SK-N-SH (cell line): ENCODE measurements around the gene BRD9. TPM values are rescaled to one million over a fixed set of nuclear protein-coding genes. Genes with fewer than 3 reads are reported as not detected.

ENCODE experiments used
- CTCF ChIA-PET: fragments of 300-600, 350-600 bp; formaldehyde crosslinking; extraction: SDS; loops from one replicate; lab custom pipeline; 2021; lab: Yijun Ruan, JAX
- POLR2A ChIA-PET: fragments of 350-600 bp; sonication (Branson Sonifier 250); formaldehyde crosslinking; extraction: SDS; loops from one replicate; lab custom pipeline; 2020; ENCODE audit warnings: antibody characterized with exemption, inconsistent platforms; lab: Yijun Ruan, JAX
- DNase-seq: peaks from one replicate; pipeline ENCODE4 v3.0.0; 2012
- H2AFZ ChIP-seq: fragments of 200-600 bp; sonication (generic); 2 replicates; pipeline ENCODE4 v1.8.1; 2016; ENCODE audit warnings: antibody characterized with exemption, mild to moderate bottlenecking, low read depth
- H3F3A ChIP-seq: fragments of 200-600 bp; sonication (generic); replicated peaks from 2 replicates; pipeline ENCODE3; 2016; ENCODE audit warnings: antibody characterized with exemption, mild to moderate bottlenecking; ENCODE audit not compliant: insufficient read depth
- H3K27ac ChIP-seq, 2 experiments: fragments of 200-500 bp in 1 of 2; fragments of 200-600 bp in 1 of 2; sonication (Bioruptor generic) in 1 of 2; sonication (generic), shearing (Covaris generic) in 1 of 2; 2 replicates each; pipeline versions ENCODE4 v1.5.1 to v1.6.1; 2014 to 2016; ENCODE audit warnings: low read depth in 2 of 2, inconsistent platforms in 1 of 2, low read length in 1 of 2, mild to moderate bottlenecking in 1 of 2, mixed read lengths in 1 of 2
- H3K27me3 ChIP-seq: fragments of 200-600 bp; sonication (generic), shearing (Covaris generic); 2 replicates; pipeline ENCODE4 v1.6.1; 2016; ENCODE audit warnings: mixed run types; ENCODE audit not compliant: insufficient read depth
- H3K36me3 ChIP-seq, 2 experiments: fragments of 200-500 bp in 1 of 2; fragments of 200-600 bp in 1 of 2; sonication (Bioruptor generic) in 1 of 2; sonication (generic) in 1 of 2; replicated peaks in 1 of 2; 2 replicates each; pipeline versions ENCODE3 to v1.5.1; 2014 to 2016; ENCODE audit warnings: low read length in 1 of 2, mild to moderate bottlenecking in 1 of 2; ENCODE audit not compliant: insufficient read depth in 2 of 2, control insufficient read depth in 1 of 2
- H3K4me1 ChIP-seq, 2 experiments: fragments of 200-500 bp in 1 of 2; fragments of 200-600 bp in 1 of 2; sonication (Bioruptor generic) in 1 of 2; sonication (generic), shearing (Covaris generic) in 1 of 2; 2 replicates each; pipeline versions ENCODE4 v1.5.1 to v1.6.1; 2014 to 2016; ENCODE audit warnings: low read depth in 1 of 2, low read length in 1 of 2, mixed run types in 1 of 2; ENCODE audit not compliant: insufficient read depth in 2 of 2, control insufficient read depth in 1 of 2
- H3K4me2 ChIP-seq: fragments of 200-600 bp; sonication (generic), shearing (Covaris generic); 2 replicates; pipeline ENCODE4 v1.6.1; 2017; ENCODE audit warnings: mixed run types
- H3K4me3 ChIP-seq, 2 experiments: fragments of 200-500 bp in 1 of 2; fragments of 200-600 bp in 1 of 2; sonication (Bioruptor generic) in 1 of 2; sonication (generic), shearing (Covaris generic) in 1 of 2; 2 replicates each; pipeline versions ENCODE4 v1.5.1 to v1.8.1; 2014 to 2016; ENCODE audit warnings: low read depth in 2 of 2, inconsistent platforms in 1 of 2, low read length in 1 of 2, mild to moderate bottlenecking in 1 of 2, mixed read lengths in 1 of 2, moderate library complexity in 1 of 2
- H3K79me2 ChIP-seq: fragments of 200-600 bp; sonication (generic); 2 replicates; pipeline ENCODE4 v1.8.1; 2017; ENCODE audit warnings: mild to moderate bottlenecking; ENCODE audit not compliant: insufficient read depth
- H3K9ac ChIP-seq: fragments of 200-600 bp; sonication (generic); 2 replicates; pipeline ENCODE4 v1.6.1; 2017; ENCODE audit warnings: mixed run types
- H3K9me2 ChIP-seq: fragments of 200-600 bp; sonication (generic); 2 replicates; pipeline ENCODE4 v1.6.1; 2017; ENCODE audit warnings: mixed run types
- H3K9me3 ChIP-seq: fragments of 200-600 bp; sonication (generic); 2 replicates; pipeline ENCODE4 v1.6.1; 2017; ENCODE audit warnings: mixed run types, mild to moderate bottlenecking, moderate library complexity
- H4K20me1 ChIP-seq: fragments of 200-600 bp; sonication (generic); 2 replicates; pipeline ENCODE4 v1.6.1; 2017; ENCODE audit warnings: mild to moderate bottlenecking, mixed run types; ENCODE audit not compliant: insufficient read depth
- CHD2 ChIP-seq: fragments of 150-350 bp; IDR thresholded peaks from 2 replicates; pipeline ENCODE4 v1.6.1; 2018; ENCODE audit warnings: low read length; ENCODE audit not compliant: partially characterized antibody
- CTCF ChIP-seq: fragments of 200-600 bp; sonication (generic); IDR thresholded peaks from 2 replicates; pipeline ENCODE4 v1.6.1; 2017; ENCODE audit warnings: antibody characterized with exemption, mild to moderate bottlenecking, moderate library complexity
- ELF1 ChIP-seq: IDR thresholded peaks from 2 replicates; pipeline ENCODE4 v1.4.0; 2012
- EP300 ChIP-seq, 2 experiments: IDR thresholded peaks; 2 replicates each; pipeline versions ENCODE4 v1.4.0 to v1.6.1; 2012; ENCODE audit warnings: borderline replicate concordance in 1 of 2, low read depth in 1 of 2, low read length in 1 of 2
- FOSL2 ChIP-seq: IDR thresholded peaks from 2 replicates; pipeline ENCODE4 v1.4.0; 2012; ENCODE audit warnings: low read depth, mild to moderate bottlenecking, moderate library complexity, borderline replicate concordance
- FOXJ3 ChIP-seq: sonication (generic); formaldehyde crosslinking; IDR thresholded peaks from 2 replicates; pipeline ENCODE4 v1.5.1; 2020; ENCODE audit warnings: mild to moderate bottlenecking, missing genetic modification reagents
- GATA2 ChIP-seq: sonication (generic); formaldehyde crosslinking; IDR thresholded peaks from 2 replicates; pipeline ENCODE4 v1.5.0; 2020; ENCODE audit warnings: mild to moderate bottlenecking, missing genetic modification reagents
- IRF3 ChIP-seq: fragments of 150-350 bp; IDR thresholded peaks from 2 replicates; pipeline ENCODE4 v1.6.1; 2016; ENCODE audit warnings: mild to moderate bottlenecking, low read depth, low read length
- MEF2A ChIP-seq: IDR thresholded peaks from 2 replicates; pipeline ENCODE4 v1.4.0; 2012; ENCODE audit warnings: low read depth, borderline replicate concordance
- NFIC ChIP-seq: IDR thresholded peaks from 2 replicates; pipeline ENCODE4 v1.4.0; 2012; ENCODE audit warnings: borderline replicate concordance
- NRF1 ChIP-seq: IDR thresholded peaks from 2 replicates; pipeline ENCODE4 v1.6.1; 2012; ENCODE audit warnings: low read depth, mild to moderate bottlenecking, low read length
- POLR2AphosphoS5 ChIP-seq: IDR thresholded peaks from 2 replicates; pipeline ENCODE4 v1.6.1; 2012; ENCODE audit warnings: low read depth, low read length
- RAD21 ChIP-seq: IDR thresholded peaks from 2 replicates; pipeline ENCODE4 v1.6.1; 2012; ENCODE audit warnings: mild to moderate bottlenecking, low read length
- REST ChIP-seq: IDR thresholded peaks from 2 replicates; pipeline ENCODE4 v1.6.1; 2012; ENCODE audit warnings: mild to moderate bottlenecking, low read depth, low read length, moderate library complexity
- RXRA ChIP-seq: IDR thresholded peaks from 2 replicates; pipeline ENCODE4 v1.4.0; 2012; ENCODE audit warnings: low read depth, mild to moderate bottlenecking, borderline replicate concordance
- SIN3A ChIP-seq: IDR thresholded peaks from 2 replicates; pipeline ENCODE4 v1.6.1; 2012; ENCODE audit warnings: low read depth, mild to moderate bottlenecking, low read length, moderate library complexity, borderline replicate concordance
- TEAD4 ChIP-seq: IDR thresholded peaks from 2 replicates; pipeline ENCODE4 v1.4.0; 2012; ENCODE audit warnings: mild to moderate bottlenecking, borderline replicate concordance; ENCODE audit not compliant: insufficient read depth
- YY1 ChIP-seq: IDR thresholded peaks from 2 replicates; pipeline ENCODE4 v1.4.0; 2012; ENCODE audit warnings: low read depth, mild to moderate bottlenecking
- WGBS: methylation state at CpG from one replicate; pipeline ENCODE4 v1.1.6; 2017; ENCODE audit warnings: low lambda C conversion rate; 5-methylcytosine and 5-hydroxymethylcytosine counted together
- polyA plus RNA-seq, 3 experiments: library from polyadenylated mRNA; depleted of rRNA; stranded (reverse); fragments of >200 nt; gene quantifications; 2 replicates each; pipeline ENCODE4 v1.2.3, GENCODE V29; 2012
- TF ChIP-seq, protein P1 (sequence below): IDR thresholded peaks from 2 replicates; pipeline ENCODE4 v1.4.0; 2012; ENCODE audit warnings: low read depth, borderline replicate concordance
- TF ChIP-seq, protein P2 (sequence below): fragments of 150-350 bp; IDR thresholded peaks from 2 replicates; pipeline ENCODE4 v1.6.1; 2017; ENCODE audit warnings: antibody characterized with exemption, low read length, low read depth, borderline replicate concordance

Gene BRD9
- polyA plus RNA-seq, 1 of the 3 experiments (the other 2 are of a cell fraction) = 19.5 TPM

GRCh38 chr5:903756-904096, 11.1 kb upstream of the BRD9 start:
- H3K4me2 ChIP-seq = no peak overlapping the region
- H3K27ac ChIP-seq = no peak overlapping the region
- ChIA-PET POLR2A (no interaction called here), CTCF (interaction anchor here (0.8 to 7.4 kb wide), 13 partner anchors 11 to 264 kb away, joined by 3 to 88 read pairs (median 4); partner anchors contain the start of genes BRD9 and TRIP13)
- no peak overlapping the region for H3K9ac ChIP-seq
- TF ChIP-seq CTCF = no peak
- TF ChIP-seq, protein P1, sequence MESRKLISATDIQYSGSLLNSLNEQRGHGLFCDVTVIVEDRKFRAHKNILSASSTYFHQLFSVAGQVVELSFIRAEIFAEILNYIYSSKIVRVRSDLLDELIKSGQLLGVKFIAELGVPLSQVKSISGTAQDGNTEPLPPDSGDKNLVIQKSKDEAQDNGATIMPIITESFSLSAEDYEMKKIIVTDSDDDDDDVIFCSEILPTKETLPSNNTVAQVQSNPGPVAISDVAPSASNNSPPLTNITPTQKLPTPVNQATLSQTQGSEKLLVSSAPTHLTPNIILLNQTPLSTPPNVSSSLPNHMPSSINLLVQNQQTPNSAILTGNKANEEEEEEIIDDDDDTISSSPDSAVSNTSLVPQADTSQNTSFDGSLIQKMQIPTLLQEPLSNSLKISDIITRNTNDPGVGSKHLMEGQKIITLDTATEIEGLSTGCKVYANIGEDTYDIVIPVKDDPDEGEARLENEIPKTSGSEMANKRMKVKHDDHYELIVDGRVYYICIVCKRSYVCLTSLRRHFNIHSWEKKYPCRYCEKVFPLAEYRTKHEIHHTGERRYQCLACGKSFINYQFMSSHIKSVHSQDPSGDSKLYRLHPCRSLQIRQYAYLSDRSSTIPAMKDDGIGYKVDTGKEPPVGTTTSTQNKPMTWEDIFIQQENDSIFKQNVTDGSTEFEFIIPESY = no peak
- TF ChIP-seq EP300 (IDR thresholded peaks at IDR 0.05; ENCODE audit: borderline replicate concordance in 1 of 2, low read depth in 1 of 2, low read length in 1 of 2) = no peak
- no peak for TF ChIP-seq IRF3
- TF ChIP-seq FOXJ3 (CRISPR knock-in tag) = no peak
- TF ChIP-seq, protein P2, sequence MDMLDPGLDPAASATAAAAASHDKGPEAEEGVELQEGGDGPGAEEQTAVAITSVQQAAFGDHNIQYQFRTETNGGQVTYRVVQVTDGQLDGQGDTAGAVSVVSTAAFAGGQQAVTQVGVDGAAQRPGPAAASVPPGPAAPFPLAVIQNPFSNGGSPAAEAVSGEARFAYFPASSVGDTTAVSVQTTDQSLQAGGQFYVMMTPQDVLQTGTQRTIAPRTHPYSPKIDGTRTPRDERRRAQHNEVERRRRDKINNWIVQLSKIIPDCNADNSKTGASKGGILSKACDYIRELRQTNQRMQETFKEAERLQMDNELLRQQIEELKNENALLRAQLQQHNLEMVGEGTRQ = no peak
- TF ChIP-seq MEF2A = no peak
- TF ChIP-seq POLR2AphosphoS5 = no peak
- TF ChIP-seq GATA2 = no peak
- TF ChIP-seq NRF1 = no peak
- no peak for TF ChIP-seq CHD2
- TF ChIP-seq REST = no peak
- no peak for TF ChIP-seq FOSL2
- no peak for TF ChIP-seq RAD21
- TF ChIP-seq TEAD4 = no peak
- TF ChIP-seq RXRA = no peak
- TF ChIP-seq SIN3A = no peak
- TF ChIP-seq YY1 = no peak
- TF ChIP-seq ELF1 = no peak
- no peak for TF ChIP-seq NFIC
- H3K9me3 ChIP-seq = no peaks in the 10 kb centered on the region
- DNase-seq = no peak
- H3K79me2 ChIP-seq = no peaks in the 10 kb centered on the region; the same call in 1 of the 2 replicates
- no peak overlapping the region for H3K4me3 ChIP-seq
- no peaks in the 10 kb centered on the region for H4K20me1 ChIP-seq
- no peaks in the 10 kb centered on the region for H3K4me1 ChIP-seq
- WGBS = 93% methylated on average over 6 of the region's 6 CpGs
- H3F3A ChIP-seq = peaks cover 5% of the 10 kb centered on the region
- H3K9me2 ChIP-seq = no peaks in the 10 kb centered on the region
- H2AFZ ChIP-seq = no peak overlapping the region
- H3K36me3 ChIP-seq = peaks cover 15 to 59% of the 10 kb centered on the region in 2 experiments
- no peaks in the 10 kb centered on the region for H3K27me3 ChIP-seq
